ENCODE results near the gene ITPR2.
A peak's percentile ranks its signal among the peaks of the same experiment; 100 is the strongest.
"Not testable (repeated sequence)": the region's sequence is repeated elsewhere in the genome, so short reads cannot be mapped to it uniquely, and the experiment has no call there.

The ITPR2 gene

DNA sequence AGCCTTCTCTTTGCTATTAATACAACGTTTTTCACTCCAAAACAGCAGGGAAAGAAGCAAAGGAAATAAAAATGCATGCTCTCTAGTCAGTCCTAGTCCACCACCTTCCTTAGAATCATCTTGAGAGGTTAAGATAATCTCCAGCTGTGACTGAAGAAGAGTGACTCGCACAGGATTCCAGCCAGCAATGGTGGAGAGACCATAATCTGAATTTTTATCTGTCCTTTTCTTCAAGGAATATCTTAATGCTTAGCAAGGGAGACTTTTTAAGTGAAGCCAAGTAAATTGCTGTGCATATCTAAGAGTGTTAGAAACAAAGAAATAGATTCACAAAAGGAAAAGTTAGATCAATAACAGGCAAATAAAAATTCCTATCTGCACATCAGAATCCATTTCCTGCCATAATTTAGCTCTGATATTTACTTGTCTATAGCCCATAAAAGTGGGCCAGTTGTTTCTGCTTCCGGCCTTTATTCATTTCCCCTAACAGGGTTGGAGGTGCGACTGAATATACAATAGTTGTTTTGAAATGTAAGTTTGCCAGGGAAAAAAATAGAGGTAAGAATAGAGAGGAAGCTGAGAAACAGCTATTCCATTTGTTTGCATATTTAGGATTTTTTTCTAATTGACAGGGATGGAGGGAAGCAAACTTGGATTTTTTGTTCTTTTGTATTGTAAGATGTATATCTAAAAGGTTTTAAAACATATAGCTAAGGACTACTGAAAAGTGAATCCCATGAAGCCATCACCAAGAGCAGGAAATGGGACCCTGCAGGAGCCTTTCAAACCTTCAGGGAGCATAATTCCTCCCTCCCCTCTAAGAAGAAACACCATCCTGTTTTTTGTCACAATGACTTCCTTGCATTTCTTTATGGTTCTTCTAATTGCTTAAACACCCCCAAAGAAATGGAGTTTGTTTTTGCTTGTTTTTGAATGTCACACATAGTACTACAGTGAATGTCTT is 154.0 kb downstream of the ITPR2 start:
- DNase-seq, result no peak

DNA sequence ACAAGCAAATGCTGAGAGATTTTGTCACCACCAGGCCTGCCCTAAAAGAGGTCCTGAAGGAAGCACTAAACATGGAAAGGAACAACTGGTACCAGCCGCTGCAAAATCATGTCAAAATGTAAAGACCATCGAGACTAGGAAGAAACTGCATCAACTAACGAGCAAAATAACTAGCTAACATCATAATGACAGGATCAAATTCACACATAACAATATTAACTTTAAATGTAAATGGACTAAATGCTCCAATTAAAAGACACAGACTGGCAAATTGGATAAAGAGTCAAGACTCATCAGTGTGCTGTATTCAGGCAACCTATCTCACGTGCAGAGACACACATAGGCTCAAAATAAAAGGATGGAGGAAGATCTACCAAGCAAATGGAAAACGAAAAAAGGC is 161.5 kb downstream of the ITPR2 start:
- not testable (repeated sequence) for DNase-seq

DNA sequence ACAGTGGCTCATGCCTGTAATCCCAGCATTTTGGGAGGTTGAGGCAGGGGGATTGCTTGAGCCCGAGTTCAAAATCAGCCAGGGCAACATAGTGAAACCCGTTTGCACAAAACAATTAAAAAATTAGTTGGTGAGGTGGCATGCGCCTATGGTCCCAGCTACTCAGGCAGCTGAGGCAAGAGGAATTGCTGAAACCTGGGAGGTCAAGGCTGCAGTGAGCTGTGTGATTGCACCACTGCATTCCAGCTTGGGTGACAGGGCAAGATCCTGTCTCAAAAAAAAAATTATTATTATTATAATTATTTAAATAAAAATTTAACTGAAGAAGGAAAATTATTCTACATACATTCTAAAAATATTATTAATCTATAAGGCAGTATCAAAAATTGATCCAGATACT is 164.1 kb downstream of the ITPR2 start:
- DNase-seq, result no peak

DNA sequence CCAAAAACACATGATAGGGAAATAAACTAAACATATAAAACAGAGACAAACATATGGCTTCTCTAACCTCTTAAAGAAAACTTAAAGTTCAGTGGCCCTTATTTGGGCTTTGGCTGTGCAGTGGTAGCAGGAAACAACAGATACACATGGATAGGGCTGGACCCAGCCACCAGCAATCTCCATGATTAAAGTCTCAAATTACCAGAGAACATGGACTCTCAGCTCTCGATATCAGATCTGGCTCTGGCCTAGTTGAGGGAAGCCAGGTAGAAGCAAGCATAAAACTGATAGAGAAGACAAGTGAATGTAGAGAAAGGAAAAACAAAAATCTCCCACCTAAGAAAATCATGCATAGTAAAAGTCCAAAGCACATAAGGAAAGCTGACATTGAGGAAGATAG is 164.8 kb downstream of the ITPR2 start:
- DNase-seq, result no peak

DNA sequence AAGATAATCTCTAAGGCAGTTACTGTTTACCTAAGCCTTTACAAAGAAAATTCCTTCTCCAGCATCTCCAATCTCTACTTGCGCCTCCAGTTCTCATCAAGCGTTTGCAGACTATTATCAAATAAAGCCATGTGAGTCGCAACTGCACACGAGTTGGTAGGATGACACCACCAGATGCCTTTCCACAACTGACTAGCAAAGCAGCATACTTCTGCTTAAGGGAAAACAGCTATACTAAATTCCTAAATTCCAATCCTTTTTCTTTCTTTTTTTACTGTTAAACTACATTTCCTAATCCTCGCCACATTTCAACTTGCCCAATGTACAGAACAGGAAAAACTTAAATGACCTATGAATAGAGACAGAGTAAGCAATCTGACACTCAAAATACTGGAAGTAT is 166.7 kb downstream of the ITPR2 start:
- no peak for DNase-seq

DNA sequence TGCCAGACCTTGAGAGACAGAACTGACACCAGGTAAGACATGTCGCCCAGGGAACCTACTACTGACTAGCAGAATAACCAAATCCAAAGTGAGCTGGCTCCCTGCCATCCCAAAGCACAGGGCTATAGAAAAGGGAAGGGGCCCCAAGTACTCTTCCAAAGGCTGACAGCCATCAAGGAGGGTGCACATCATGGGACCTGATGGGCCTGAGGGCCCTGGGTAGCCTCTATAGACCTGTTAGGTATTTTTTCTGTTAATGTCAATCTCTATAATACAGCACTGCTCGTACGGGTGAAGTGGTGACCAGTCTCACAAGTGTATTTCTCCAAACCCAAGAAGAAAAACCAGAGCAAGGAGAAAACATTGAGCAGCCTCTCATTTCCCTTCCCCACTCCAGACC is 171.6 kb downstream of the ITPR2 start:
- no peak for DNase-seq

DNA sequence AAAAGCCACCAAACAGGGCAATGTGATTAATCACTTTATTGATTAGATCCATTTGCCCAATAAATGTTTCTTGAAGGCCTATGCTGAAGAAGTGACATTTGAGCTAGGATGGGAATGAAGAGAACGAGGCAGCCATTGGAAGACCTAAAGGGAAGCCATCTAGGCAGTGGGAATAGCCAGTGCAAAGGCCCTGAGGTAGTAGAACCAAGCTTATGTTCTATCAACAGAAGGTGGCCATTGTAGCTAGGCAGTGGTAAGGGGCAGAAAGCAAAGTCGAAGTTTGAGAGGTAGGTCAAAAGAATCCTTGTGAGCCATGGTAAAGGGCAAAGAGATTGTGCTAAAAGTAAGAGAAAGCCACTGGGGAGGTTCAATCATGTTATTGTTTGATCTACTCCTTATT is 173.1 kb downstream of the ITPR2 start:
- DNase-seq, result no peak

DNA sequence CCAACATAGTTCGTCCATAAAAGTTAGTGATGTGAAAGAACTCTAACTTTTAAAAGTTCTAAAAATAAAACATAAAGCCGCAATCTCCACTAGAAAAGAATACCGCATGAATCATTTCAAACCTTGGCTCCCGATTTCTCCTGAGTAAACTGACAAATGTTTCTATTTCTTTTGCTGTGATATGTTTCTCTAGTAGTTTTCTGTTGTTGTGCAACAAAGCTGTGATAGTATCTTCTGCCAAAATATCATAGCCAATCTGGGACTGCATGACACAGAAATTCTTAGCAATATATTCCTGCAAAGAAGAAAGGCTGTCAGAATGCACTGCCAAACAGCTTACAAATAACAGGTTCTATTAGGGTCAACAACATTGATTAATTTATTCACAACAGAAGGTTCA is 174.0 kb downstream of the ITPR2 start:
- DNase-seq, result no peak

DNA sequence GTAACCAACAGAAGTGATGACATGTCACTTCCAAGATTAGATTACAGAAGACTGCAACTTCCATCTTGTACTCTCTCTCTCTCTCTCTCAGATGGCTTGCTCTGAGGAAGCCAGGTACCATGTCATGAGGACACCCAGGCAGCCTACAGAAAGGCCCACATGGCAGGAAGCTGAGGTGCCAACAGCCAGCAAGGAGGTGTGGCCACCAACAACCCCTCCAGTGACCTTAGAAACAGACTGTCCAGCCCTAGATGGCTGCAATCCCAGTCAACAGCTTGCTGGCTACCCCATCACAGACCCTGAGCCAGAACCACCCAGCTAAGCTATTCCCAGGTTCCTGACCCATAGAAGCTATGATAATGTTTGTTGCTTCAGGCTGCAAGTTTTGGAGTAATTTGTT is 178.4 kb downstream of the ITPR2 start:
- DNase-seq, result no peak

DNA sequence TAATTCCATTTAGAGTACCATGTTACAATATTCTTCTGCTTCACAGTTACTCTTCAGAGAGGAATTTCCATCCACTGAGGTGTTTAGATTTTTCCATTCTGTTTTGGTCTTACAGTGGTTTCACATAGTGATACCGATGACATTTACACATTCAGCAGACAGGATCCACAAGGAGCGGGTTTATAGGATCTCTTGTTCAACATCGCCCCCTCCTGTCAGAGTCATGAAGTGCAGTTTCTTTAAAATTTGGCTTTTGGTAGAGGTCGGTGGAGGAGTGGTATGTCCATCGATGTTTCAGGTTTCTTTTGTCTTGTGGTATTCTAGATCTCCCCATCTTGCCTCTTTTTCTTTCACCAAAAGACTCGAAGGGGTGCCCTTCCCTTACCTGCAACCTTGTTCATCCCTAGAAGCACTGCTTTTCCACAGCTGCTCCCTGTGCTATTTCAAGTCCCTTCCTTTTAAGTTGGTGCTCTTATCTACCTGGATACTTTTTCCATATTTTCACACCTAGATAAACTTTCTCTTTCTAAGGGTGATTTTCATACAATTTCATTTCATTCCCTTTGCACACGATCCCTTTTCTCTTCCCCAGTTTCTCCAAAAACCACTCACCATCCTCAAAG is 181.3 kb downstream of the ITPR2 start:
- DNase-seq, result peak in 34 of 56 donors; percentile 5 to 69 (median 32)

DNA sequence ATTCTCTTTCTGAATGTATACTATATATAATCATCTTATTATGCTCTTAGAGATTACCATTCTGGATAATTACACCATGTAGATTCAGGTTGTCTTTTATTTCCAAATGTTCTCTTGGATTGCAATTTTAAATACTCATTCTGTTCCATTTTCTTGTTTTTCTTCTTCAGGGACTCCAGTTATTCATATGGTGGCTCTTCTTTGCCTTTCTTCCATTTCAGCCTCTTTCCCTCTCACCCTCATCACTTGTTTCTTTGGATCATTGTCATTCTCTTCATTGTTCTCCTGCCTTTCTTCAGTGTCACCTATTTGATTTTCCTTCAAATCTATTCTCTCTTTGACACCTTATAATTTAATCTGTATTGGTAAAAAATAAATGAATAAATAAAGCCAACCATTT is 182.0 kb downstream of the ITPR2 start:
- DNase-seq, result no peak

DNA sequence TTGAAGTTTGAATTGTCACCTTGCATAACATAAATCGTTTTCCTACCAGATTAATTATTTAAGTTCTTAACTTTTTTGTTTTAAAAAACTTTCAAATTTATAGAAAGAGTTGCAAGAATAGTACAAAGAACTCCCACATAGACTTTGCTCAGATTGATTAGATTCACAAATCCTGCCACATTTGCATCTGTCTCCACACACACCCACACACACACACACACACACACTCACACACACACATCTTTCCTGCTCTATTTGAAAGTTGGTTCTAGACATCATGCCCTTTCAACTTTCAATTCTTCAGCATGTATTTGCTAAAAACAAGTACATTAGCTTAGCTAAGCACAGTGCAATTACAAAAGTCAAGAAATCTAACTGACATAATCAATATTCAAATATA is 184.0 kb downstream of the ITPR2 start:
- peak in 2 of 56 donors; percentile 1 to 30 for DNase-seq

DNA sequence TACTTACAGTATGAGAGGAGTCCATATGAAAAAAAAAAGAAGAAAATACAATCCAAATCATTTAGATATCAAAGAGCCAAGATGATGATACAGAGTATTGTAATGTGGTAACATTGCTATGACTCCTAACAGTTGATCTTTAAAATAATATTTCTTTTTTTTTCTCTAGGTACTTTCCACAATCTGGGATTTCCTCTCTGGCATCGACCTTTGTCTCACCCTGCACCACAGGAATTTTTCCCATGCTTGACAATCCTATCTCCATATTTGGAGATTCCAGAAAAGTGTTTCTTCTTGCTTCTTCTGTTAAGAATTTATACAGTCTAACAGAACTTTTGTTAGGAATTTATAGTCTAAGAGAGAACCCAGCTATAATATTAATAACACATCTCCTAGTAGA is 184.4 kb downstream of the ITPR2 start:
- DNase-seq, result no peak

DNA sequence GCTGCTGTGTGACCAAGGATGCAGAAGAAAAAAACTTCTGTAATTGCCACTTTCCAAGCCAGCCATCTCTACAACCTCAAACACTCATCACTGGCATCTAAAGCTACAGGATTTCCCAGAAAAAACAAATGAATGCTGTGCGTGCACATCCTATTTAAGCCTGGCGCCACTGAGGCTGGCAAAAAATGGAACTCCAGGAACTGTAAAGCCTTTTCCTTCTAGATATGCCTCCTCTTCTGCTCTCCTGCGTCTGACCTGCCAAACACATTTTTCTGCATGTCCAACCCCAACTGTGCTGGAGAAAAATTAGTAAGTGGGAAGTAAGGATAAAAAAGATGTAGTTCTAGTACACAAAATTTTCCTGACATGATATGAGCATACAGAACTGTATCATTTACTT is 184.9 kb downstream of the ITPR2 start:
- no peak for DNase-seq

DNA sequence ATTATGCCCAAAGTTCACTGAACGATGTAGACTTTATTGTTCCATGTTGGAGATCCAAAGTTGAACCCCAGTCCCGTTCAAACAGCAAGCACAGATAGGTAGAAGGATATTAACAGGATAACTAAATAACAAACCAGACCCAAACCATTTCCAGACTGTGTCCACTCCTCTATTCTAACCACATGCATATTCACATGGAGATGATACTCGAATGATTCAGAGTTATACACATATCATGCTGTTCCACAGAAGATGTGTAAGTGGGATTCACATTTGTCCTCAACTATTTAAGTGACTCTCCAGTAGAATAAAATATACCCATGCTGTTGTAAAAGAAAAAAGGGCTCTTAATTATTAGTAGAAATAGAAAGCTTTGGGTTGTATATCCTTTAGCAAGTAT is 185.9 kb downstream of the ITPR2 start:
- DNase-seq, result no peak

DNA sequence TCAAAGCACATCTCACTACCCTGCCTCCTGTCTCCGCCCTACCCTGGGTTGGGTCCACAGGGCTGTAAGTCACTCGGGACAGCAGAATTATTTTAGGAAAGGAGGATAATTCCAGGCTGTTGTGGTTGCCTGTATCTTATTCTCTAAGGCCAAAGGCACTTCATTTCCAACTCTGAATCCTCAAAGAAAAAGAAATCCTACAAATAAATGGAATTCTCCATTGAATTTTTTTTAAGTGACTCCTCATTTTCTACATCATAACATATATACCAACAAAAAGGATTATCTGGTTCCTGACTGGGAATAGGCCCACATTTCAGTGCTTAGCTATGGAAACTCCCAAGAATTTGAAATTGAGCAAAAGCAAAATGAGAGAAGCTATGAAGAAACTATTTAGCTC is 186.4 kb downstream of the ITPR2 start:
- no peak for DNase-seq

DNA sequence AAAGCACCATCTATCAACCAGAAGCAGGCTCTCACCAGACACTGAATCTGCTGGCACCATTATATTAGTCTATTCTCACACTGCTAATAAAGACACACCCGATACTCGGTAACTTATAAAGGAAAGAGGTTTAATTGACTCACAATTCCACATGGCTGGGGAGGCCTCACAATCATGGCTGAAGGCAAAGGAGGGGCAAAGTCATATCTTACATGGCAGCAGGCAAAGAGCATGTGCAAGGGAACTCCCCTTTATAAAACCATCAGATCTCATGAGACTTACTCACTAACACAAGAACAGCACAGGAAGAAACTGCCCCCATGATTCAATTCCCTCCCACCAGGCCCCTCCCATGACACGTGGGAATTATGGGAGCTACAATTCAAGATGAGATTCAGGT is 188.6 kb downstream of the ITPR2 start:
- DNase-seq, result not testable (repeated sequence)

DNA sequence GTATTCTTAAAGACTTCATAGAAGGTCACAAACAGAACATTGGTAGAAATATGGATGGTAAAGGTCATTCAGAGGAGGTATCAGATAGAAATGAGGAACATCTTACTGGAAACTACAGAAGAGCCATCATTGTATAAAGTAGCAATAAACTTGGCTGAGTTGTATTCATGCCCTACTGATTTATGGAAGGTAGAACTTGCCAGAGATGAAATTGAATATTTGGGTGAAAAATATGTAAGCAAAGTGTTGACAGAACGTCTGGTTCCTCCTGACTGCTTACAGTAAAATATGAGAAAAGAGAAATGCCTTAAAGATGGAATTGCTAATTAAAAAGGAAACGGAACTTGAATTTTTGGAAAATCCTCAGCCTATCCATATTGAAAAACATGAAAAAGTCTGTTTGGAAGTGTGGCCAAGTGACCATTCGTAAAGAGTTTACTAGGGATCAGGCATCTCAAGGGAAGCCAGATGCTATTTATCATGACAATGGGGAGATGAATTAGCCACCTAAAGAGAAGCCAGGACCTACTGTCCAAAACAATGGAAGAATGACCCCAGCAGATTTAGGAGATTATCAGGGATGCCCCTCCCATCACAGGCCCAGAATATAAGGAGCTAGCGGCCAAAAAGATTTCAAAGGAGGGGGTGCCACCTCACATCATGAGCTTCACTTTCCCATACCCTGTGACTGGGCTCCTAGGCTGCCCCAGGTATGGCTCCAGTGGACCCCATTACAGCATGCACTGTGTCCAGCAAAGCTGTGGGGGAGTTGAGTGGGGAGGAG is 189.3 kb downstream of the ITPR2 start:
- DNase-seq, result no peak

DNA sequence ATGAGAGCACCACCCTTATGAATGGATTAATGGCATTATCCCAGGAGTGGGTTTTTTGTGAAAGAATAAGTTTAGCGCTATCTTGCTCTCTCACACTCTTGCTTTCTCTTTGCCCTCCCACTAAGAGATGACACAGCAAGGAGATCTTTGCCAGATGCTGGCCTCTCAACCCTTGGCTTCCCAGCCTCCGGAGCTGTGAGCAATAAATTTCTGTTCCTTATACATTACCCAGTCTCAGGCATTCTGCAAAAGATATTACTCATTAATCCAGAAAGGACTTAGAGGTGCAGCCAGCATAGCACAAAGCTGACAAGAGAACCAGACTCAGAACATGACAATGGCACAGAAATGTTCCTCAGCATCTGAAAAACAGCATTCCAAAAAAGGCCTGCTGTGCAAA is 190.6 kb downstream of the ITPR2 start:
- DNase-seq, result no peak

DNA sequence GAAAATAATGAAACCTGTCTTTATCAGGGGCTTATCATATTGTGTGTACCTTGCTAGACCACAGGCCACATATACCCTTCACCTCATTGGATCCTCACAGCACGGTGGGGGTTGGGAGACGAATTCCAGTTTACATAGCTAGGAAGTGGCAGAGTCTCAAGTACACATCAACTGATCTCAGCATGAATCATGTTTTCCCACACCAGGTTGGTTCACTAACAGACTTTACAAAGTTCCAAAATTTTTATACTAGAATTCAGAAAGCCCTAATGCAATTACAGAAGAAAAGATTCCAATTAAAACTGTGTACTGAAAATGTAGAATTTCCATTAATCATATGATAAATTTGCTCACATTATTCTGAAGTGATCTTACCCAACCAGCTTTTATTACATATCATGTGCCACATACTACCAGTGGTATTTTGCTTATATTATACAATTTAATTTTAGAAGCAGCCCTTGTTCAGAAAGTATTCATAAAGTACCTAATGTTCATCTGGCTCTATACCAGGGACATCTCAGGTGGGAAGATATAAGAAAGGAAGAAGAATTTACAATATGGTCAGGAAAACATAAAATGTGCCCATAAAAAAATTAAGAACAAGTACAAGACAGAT is 196.2 kb downstream of the ITPR2 start:
- no peak for DNase-seq

DNA sequence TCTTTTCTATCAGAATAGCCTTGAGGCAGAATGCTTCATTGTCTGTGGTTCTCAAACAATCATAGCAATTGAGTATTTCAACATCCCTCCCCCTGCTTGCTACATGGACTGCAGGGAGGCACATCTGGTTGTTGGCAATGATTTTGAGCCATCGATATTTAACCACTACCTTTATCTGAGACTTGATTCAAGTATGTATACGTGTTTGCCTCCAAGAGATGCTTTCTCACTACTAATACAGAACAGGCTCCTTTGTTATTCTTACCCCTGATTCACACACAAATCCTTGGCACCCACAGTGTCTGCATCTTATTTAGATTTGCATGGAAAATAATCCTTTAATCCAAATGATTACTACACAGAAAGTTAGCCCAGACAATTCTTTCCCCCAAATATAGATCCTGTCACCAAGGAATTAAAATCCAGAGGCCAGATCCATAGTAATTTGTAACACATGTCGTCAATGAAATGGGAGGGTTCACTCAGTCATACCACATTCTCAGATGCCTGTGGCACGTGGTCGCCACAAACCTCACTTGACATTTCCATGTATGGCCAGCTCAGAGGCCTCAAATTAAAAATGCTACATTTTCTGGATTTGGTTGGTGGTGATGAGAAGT is 199.3 kb downstream of the ITPR2 start:
- peak in 7 of 56 donors; percentile 8 to 55 (median 22) for DNase-seq

Data from nucleus accumbens (tissue), 56 donors.